WI38 (cell line): ENCODE data around the gene GAGE12H.
"Not testable (repeated sequence)": the region's sequence is repeated elsewhere in the genome, so short reads cannot be mapped to it uniquely, and the experiment has no call there.

Experiments used
- H3K4me3 ChIP-seq: 2 replicates; pipeline ENCODE4 v1.5.1; 2011; ENCODE audit warnings: low read depth, mild to moderate bottlenecking, control low read depth, low read length
- TF ChIP-seq, protein P1 (sequence below): IDR thresholded peaks from 2 replicates; pipeline ENCODE4 v1.5.1; 2012; ENCODE audit warnings: low read depth, mild to moderate bottlenecking, control low read depth, low read length

GAGE12H gene, protein sequence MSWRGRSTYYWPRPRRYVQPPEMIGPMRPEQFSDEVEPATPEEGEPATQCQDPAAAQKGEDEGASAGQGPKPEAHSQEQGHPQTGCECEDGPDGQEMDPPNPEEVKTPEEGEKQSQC

DNA sequence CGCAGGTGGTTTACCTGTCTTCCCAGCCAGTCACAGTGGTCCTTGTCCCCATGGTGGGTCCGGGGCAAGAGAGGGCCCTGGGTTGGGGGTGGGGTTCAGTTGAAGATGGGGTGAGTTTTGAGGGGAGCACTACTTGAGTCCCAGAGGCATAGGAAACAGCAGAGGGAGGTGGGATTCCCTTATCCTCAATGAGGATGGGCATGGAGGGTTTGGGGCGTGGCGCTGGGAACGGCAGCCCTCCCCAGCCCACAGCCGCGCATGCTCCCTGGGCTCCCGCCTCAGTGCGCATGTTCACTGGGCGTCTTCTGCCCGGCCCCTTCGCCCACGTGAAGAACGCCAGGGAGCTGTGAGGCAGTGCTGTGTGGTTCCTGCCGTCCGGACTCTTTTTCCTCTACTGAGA is at the start of gene GAGE12H:
Gene GAGE12H (plus strand): TSS at position 301 of the 400 bp plus-strand sequence. CDS start 1,155 bp downstream, outside the sequence.
- H3K4me3 ChIP-seq = not testable (repeated sequence)

DNA sequence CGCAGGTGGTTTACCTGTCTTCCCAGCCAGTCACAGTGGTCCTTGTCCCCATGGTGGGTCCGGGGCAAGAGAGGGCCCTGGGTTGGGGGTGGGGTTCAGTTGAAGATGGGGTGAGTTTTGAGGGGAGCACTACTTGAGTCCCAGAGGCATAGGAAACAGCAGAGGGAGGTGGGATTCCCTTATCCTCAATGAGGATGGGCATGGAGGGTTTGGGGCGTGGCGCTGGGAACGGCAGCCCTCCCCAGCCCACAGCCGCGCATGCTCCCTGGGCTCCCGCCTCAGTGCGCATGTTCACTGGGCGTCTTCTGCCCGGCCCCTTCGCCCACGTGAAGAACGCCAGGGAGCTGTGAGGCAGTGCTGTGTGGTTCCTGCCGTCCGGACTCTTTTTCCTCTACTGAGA is 47.9 kb upstream of the GAGE12H start, which contains the start of gene GAGE12C:
Gene GAGE12C (plus strand): TSS at position 301 of the 400 bp plus-strand sequence. CDS start 1,155 bp downstream, outside the sequence.
- H3K4me3 ChIP-seq = not testable (repeated sequence)

DNA sequence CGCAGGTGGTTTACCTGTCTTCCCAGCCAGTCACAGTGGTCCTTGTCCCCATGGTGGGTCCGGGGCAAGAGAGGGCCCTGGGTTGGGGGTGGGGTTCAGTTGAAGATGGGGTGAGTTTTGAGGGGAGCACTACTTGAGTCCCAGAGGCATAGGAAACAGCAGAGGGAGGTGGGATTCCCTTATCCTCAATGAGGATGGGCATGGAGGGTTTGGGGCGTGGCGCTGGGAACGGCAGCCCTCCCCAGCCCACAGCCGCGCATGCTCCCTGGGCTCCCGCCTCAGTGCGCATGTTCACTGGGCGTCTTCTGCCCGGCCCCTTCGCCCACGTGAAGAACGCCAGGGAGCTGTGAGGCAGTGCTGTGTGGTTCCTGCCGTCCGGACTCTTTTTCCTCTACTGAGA is 38.3 kb upstream of the GAGE12H start, which contains the start of gene GAGE12D:
Gene GAGE12D (plus strand): TSS at position 301 of the 400 bp plus-strand sequence. CDS start 1,155 bp downstream, outside the sequence.
- not testable (repeated sequence) for H3K4me3 ChIP-seq

DNA sequence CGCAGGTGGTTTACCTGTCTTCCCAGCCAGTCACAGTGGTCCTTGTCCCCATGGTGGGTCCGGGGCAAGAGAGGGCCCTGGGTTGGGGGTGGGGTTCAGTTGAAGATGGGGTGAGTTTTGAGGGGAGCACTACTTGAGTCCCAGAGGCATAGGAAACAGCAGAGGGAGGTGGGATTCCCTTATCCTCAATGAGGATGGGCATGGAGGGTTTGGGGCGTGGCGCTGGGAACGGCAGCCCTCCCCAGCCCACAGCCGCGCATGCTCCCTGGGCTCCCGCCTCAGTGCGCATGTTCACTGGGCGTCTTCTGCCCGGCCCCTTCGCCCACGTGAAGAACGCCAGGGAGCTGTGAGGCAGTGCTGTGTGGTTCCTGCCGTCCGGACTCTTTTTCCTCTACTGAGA is 28.8 kb upstream of the GAGE12H start, which contains the start of gene GAGE12E:
Gene GAGE12E (plus strand): TSS at position 301 of the 400 bp plus-strand sequence. CDS start 1,155 bp downstream, outside the sequence.
- not testable (repeated sequence) for H3K4me3 ChIP-seq

DNA sequence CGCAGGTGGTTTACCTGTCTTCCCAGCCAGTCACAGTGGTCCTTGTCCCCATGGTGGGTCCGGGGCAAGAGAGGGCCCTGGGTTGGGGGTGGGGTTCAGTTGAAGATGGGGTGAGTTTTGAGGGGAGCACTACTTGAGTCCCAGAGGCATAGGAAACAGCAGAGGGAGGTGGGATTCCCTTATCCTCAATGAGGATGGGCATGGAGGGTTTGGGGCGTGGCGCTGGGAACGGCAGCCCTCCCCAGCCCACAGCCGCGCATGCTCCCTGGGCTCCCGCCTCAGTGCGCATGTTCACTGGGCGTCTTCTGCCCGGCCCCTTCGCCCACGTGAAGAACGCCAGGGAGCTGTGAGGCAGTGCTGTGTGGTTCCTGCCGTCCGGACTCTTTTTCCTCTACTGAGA is 19.2 kb upstream of the GAGE12H start, which contains the start of gene GAGE12F:
Gene GAGE12F (plus strand): TSS at position 301 of the 400 bp plus-strand sequence. CDS start 1,155 bp downstream, outside the sequence.
- H3K4me3 ChIP-seq = not testable (repeated sequence)

DNA sequence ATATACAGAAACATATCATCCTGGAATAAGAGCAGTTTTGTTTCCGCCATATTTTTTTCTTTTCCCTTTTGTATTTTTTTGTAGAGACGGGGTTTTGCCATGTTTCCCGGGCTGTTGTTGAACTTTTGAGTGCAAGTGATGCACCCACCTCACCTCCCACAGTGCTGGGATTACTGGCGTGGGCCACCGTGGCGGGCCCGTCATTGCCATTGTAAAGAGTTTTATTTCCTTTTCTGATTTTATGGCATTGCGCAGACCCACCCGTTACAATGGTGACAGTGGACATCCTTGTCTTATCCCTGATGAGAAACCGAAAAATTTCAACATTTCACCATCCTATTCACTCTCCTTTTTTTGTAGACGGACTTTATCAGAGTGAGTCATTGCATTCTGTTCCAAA is 11.0 kb upstream of the GAGE12H start:
- H3K4me3 ChIP-seq = not testable (repeated sequence)

DNA sequence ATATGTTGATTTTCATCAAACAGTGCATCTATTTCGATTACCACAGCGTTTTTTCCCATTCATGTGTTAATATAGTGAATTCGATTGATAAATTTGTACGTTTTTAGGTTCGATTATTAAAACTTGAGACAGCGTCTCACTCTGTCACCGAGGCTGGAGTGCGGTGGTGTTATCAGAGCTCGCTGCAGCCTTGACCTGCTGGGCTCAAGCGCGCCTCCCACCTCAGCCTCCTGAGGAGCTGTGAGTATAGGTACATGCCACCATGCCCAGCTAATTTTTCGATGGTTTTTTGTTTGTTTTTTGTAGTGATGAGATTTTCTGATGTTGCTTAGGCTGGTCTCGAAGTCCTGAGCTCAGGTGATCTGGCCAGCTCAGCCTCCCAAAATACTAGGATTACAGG is 10.6 kb upstream of the GAGE12H start:
- H3K4me3 ChIP-seq = not testable (repeated sequence)

DNA sequence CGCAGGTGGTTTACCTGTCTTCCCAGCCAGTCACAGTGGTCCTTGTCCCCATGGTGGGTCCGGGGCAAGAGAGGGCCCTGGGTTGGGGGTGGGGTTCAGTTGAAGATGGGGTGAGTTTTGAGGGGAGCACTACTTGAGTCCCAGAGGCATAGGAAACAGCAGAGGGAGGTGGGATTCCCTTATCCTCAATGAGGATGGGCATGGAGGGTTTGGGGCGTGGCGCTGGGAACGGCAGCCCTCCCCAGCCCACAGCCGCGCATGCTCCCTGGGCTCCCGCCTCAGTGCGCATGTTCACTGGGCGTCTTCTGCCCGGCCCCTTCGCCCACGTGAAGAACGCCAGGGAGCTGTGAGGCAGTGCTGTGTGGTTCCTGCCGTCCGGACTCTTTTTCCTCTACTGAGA is 9.6 kb upstream of the GAGE12H start, which contains the start of gene GAGE12G:
Gene GAGE12G (plus strand): TSS at position 301 of the 400 bp plus-strand sequence. CDS start 1,155 bp downstream, outside the sequence.
- not testable (repeated sequence) for H3K4me3 ChIP-seq

DNA sequence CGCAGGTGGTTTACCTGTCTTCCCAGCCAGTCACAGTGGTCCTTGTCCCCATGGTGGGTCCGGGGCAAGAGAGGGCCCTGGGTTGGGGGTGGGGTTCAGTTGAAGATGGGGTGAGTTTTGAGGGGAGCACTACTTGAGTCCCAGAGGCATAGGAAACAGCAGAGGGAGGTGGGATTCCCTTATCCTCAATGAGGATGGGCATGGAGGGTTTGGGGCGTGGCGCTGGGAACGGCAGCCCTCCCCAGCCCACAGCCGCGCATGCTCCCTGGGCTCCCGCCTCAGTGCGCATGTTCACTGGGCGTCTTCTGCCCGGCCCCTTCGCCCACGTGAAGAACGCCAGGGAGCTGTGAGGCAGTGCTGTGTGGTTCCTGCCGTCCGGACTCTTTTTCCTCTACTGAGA is 9.4 kb downstream of the GAGE12H start, which contains the start of gene GAGE2A:
Gene GAGE2A (plus strand): TSS at position 301 of the 400 bp plus-strand sequence. CDS start 1,155 bp downstream, outside the sequence.
- H3K4me3 ChIP-seq = not testable (repeated sequence)

DNA sequence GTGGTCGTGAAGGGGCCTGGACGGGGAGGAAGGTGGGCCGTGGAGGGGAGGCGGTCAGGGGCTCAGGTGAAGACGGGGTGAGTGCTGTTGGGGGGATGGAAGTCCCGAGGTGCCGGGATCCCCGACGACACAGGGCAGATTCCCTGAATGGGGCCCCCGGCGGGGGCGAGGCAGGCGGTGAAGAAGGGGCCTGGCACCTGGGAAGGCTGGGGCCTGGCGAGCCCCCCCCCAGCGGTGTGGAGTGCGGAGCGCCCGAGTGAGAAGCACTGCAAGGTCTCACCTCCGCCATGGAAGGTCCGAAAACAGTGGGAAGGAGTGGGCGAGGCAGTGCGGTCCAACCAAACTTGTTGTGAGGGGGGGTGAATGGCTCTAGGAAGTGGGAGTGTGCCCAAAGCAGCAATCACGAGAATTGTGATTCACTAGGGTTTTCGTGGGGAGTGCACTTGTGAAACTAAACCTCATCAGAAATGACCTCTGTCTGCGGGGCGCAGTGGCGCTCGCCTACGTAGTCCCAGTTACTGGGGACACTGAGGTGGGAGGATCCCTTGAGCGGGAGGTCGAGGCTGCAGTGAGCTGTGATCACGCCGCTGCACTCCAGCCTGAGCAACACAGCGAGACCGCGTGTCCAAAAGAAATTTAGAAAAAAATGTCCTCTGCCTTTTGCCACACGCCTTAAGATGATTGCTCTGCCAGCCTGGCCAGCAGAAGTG is 10.2 kb downstream of the GAGE12H start:
- H3K4me3 ChIP-seq = not testable (repeated sequence)

DNA sequence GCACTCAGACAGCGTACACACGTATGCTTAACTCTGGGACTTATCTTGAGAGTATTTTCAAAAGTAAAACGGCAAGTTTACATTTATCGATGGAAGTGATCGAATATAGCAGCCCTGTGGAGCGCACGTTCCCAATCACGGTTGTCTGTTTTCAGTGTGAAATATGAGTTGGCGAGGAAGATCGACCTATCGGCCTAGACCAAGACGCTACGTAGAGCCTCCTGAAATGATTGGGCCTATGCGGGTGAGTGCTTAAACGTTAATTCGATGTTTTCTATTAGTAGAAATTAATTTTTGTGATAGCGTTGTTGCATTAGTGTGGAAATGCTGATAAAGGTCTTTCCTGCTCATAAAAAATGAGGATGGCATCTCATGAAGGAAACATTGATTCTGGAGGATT is 10.7 kb downstream of the GAGE12H start:
- not testable (repeated sequence) for H3K4me3 ChIP-seq

DNA sequence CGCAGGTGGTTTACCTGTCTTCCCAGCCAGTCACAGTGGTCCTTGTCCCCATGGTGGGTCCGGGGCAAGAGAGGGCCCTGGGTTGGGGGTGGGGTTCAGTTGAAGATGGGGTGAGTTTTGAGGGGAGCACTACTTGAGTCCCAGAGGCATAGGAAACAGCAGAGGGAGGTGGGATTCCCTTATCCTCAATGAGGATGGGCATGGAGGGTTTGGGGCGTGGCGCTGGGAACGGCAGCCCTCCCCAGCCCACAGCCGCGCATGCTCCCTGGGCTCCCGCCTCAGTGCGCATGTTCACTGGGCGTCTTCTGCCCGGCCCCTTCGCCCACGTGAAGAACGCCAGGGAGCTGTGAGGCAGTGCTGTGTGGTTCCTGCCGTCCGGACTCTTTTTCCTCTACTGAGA is 19.0 kb downstream of the GAGE12H start, which contains the start of gene GAGE1:
Gene GAGE1 (plus strand): TSS at position 301 of the 400 bp plus-strand sequence. CDS start 1,155 bp downstream, outside the sequence.
- not testable (repeated sequence) for H3K4me3 ChIP-seq

DNA sequence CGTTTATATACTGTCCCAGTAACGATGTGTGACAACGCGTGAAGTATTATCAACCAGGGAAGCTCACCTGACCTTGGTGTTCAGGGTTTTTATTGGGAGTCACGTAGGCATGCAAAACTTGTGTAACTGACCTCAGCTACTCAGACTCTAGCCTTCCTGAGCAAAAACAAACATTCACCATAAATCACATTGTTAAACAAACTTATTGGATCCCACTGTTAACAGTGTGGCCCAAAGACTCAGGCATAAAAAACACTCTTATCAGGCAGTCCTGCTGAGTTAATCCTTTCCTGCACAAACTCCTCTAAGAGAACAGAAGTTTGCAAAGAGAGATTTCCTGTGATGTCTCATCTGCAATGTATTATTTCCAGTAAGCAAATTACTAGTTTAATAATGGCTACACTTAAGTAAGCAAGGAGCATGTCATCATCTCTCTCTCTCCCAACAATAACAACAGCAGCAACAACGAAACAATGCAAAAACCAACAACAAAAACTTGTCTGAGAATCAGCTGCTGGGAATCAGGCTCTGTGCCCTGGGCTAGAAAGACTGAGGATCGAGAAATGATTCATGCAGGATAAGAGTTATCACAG is 31.1 kb downstream of the GAGE12H start:
- TF ChIP-seq, protein P1, sequence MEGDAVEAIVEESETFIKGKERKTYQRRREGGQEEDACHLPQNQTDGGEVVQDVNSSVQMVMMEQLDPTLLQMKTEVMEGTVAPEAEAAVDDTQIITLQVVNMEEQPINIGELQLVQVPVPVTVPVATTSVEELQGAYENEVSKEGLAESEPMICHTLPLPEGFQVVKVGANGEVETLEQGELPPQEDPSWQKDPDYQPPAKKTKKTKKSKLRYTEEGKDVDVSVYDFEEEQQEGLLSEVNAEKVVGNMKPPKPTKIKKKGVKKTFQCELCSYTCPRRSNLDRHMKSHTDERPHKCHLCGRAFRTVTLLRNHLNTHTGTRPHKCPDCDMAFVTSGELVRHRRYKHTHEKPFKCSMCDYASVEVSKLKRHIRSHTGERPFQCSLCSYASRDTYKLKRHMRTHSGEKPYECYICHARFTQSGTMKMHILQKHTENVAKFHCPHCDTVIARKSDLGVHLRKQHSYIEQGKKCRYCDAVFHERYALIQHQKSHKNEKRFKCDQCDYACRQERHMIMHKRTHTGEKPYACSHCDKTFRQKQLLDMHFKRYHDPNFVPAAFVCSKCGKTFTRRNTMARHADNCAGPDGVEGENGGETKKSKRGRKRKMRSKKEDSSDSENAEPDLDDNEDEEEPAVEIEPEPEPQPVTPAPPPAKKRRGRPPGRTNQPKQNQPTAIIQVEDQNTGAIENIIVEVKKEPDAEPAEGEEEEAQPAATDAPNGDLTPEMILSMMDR = no peak
- H3K4me3 ChIP-seq = no peak overlapping the region

DNA sequence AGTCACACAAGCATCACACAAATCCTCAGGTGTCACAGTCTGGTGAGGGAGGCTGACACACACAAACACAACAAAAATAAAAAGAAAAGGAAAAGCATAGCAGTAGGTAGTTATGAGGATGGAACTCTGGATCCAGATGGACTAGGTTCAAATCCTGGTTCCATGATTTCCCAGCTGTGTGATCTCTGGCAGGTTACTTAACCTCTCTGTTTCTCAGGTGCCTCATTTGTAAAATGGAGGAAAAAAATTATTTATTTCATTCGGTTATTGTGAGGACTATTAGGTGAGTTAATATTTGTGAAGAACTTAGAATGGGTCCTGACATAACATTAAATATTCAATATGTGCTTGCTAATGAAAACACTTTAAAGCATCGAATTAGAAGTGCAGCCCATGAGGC is 38.8 kb downstream of the GAGE12H start:
- TF ChIP-seq, protein P1 = no peak
- H3K4me3 ChIP-seq = no peak overlapping the region
